ENCODE data around the gene ARID1A. TPM values are rescaled to one million over a fixed set of nuclear protein-coding genes. Genes with fewer than 3 reads are reported as not detected.

ARID1A gene
- total and polyA plus RNA-seq, 9 of the 15 experiments (the other 6 are each of a cell fraction or from before 2014, with no cell fraction given): 8.3 to 88.3 (median 22.5) TPM

DNA sequence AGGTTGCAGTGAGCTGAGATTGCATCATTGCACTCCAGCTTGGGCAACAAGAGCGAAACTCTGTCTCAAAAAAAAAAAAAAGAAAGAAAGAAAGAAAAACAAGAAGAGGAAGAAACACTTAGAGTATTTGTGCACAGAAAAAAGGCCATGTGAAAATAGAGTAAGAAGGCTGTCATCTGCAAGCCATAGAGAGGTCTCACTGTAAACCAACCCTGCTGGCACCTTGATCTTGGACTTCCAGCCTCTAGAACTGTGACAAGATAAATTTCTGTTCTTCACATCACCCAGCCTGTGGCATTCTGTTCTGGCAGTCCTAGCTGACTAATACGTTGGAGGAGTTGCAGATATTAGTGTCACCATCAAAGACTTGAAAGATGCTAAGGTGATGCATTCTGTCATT is 118.6 kb downstream of the ARID1A start (continued):
- TF ChIP-seq RFX5 (IDR thresholded peaks at IDR 0.05; ENCODE audit: low read depth, low read length): no peak

DNA sequence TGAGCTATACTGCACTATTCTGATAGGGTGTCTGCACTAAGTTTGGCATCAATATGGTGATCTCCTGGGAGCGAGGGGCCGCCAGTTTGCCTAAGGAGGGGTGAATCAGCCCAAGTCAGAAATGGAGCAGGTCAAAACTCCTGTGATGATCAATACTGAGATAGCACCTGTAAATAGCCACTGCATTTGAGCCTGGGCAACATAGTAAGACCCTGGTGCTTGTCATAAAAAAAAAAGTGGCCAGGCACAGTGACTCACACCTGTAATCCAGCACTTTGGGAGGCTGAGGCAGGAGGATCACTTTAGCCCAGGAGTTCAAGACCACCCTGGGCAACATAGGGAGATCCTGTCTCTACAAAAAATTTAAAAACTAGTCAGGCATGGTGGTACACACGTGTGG is 119.1 kb downstream of the ARID1A start:
- Histone ChIP-seq H3K36me3 (ENCODE audit: control insufficient read depth, insufficient read depth, low read length) (no peaks in the 10 kb centered on the region), H3K4me3 (no peak overlapping the region), H3K4me2 (ENCODE audit: insufficient read depth, low read length) (no peak overlapping the region), H3K27ac (ENCODE audit: extremely low read depth, low read depth, low read length) (no peak overlapping the region), H3K27me3 (ENCODE audit: control insufficient read depth in 2 of 2, insufficient read depth in 2 of 2, low read length in 2 of 2) (no peaks in the 10 kb centered on the region), H3K9me1 (ENCODE audit: control insufficient read depth, insufficient read depth, low read length) (no peaks in the 10 kb centered on the region), H3K9ac (ENCODE audit: insufficient read depth in 1 of 2, low read depth in 2 of 2, low read length in 2 of 2) (no peak overlapping the region), H2AFZ (ENCODE audit: low read depth, low read length) (no peak overlapping the region), H4K20me1 (replicated peaks; ENCODE audit: control insufficient read depth, insufficient read depth, low read length) (no peaks in the 10 kb centered on the region), H3K79me2 (ENCODE audit: control insufficient read depth, insufficient read depth, low read length) (no peaks in the 10 kb centered on the region), H3K4me1 (replicated peaks in 1 of 2; ENCODE audit: control insufficient read depth in 2 of 2, insufficient read depth in 2 of 2, low read length in 2 of 2) (no peaks in the 10 kb centered on the region; a peak in 1 of 5 replicates), H3K9me3 (replicated peaks; ENCODE audit: control insufficient read depth, insufficient read depth, low read depth, low read length) (no peaks in the 10 kb centered on the region)
- FAIRE-seq: no peak
- BruUV-seq (replicated peaks): no TSS peak
- intact Hi-C loops (cut with micrococcal nuclease): loop anchor here (5.0 kb wide), 1 partner anchor 62 kb away; no protein-coding TSS in a partner anchor
- no peak for TF ChIP-seq RBM17 (IDR thresholded peaks at IDR 0.05; ENCODE audit: borderline replicate concordance, low read depth, low read length)
- TF ChIP-seq ZNF121 (CRISPR knock-in tag; conservative IDR thresholded peaks at IDR 0.05): peak; percentile 86
- WGBS (ENCODE audit: insufficient coverage, low coverage, missing lambda C conversion rate): 28% methylated on average over 3 of the region's 3 CpGs
- ATAC-seq: no peak
- ChIA-PET POLR2A (interaction anchor here (0.6 to 1.6 kb wide), 2 partner anchors 50 to 852 kb away, joined by 3 read pairs; no protein-coding TSS in a partner anchor), CTCF (ENCODE audit: low intra/inter-chr PET ratio) (no interaction called here)
- in situ Hi-C loops (cut with MboI): no loop called here
- DNase-seq (ENCODE audit: extremely low read depth in 1 of 4, low spot score in 3 of 4): no peak

DNA sequence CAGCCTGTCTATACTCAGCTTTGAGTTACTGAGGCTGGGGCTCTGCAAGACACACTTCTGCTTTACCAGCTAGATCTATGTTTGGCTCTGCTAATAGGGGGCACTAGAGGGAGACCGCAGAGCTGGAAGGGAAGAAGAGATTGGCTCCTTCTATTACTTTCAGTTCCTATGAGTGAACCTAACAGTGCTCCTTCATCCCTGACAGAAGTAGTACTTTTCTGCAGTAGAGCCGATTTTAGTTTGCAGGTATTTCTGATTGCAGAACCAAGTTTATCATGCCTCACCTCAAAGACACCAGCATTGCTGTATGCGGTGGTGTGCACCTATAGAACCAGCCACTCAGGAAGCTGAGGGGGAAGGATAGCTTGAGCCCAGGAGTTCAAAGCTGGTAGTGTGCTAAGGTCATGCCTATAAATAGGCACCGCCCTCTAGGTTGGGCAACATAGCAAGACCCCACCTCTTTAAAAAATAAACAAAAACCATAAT is 125.0 kb downstream of the ARID1A start:
- WGBS (ENCODE audit: insufficient coverage, low coverage, missing lambda C conversion rate): 34% methylated on average over 4 of the region's 4 CpGs
- Histone ChIP-seq H3K79me2 (ENCODE audit: control insufficient read depth, insufficient read depth, low read length) (no peaks in the 10 kb centered on the region), H3K9me3 (replicated peaks; ENCODE audit: control insufficient read depth, insufficient read depth, low read depth, low read length) (no peaks in the 10 kb centered on the region), H2AFZ (ENCODE audit: low read depth, low read length) (peak overlapping the region; percentile 72), H3K27ac (ENCODE audit: extremely low read depth, low read depth, low read length) (no peak overlapping the region), H3K4me3 (no peak overlapping the region), H3K4me2 (ENCODE audit: insufficient read depth, low read length) (peak overlapping the region; percentile 38; the same call in 1 of the 2 replicates), H3K36me3 (ENCODE audit: control insufficient read depth, insufficient read depth, low read length) (no peaks in the 10 kb centered on the region), H3K9ac (ENCODE audit: insufficient read depth in 1 of 2, low read depth in 2 of 2, low read length in 2 of 2) (no peak overlapping the region), H3K4me1 (replicated peaks in 1 of 2; ENCODE audit: control insufficient read depth in 2 of 2, insufficient read depth in 2 of 2, low read length in 2 of 2) (peaks cover 7% of the 10 kb centered on the region in 2 experiments), H3K27me3 (ENCODE audit: control insufficient read depth in 2 of 2, insufficient read depth in 2 of 2, low read length in 2 of 2) (no peaks in the 10 kb centered on the region), H4K20me1 (replicated peaks; ENCODE audit: control insufficient read depth, insufficient read depth, low read length) (no peaks in the 10 kb centered on the region), H3K9me1 (ENCODE audit: control insufficient read depth, insufficient read depth, low read length) (no peaks in the 10 kb centered on the region)
- BruUV-seq (replicated peaks): no TSS peak
- ChIA-PET POLR2A (interaction anchor here (0.5 to 1.5 kb wide), 7 partner anchors 9 to 227 kb away, joined by 3 to 5 read pairs (median 3); no protein-coding TSS in a partner anchor), CTCF (ENCODE audit: low intra/inter-chr PET ratio) (no interaction called here)
- DNase-seq (ENCODE audit: extremely low read depth in 1 of 4, low spot score in 3 of 4) (peak in 3 of 4 experiments; percentile 26 to 45 (median 44)), FAIRE-seq (peak; percentile 35), ATAC-seq (peak; percentile 89)
- intact Hi-C loops (cut with micrococcal nuclease) (no loop called here), in situ Hi-C loops (cut with MboI) (no loop called here)
- no peak for TF ChIP-seq DDX20 (tag; IDR thresholded peaks at IDR 0.05; ENCODE audit: low read depth)
- TF ChIP-seq, protein P1, sequence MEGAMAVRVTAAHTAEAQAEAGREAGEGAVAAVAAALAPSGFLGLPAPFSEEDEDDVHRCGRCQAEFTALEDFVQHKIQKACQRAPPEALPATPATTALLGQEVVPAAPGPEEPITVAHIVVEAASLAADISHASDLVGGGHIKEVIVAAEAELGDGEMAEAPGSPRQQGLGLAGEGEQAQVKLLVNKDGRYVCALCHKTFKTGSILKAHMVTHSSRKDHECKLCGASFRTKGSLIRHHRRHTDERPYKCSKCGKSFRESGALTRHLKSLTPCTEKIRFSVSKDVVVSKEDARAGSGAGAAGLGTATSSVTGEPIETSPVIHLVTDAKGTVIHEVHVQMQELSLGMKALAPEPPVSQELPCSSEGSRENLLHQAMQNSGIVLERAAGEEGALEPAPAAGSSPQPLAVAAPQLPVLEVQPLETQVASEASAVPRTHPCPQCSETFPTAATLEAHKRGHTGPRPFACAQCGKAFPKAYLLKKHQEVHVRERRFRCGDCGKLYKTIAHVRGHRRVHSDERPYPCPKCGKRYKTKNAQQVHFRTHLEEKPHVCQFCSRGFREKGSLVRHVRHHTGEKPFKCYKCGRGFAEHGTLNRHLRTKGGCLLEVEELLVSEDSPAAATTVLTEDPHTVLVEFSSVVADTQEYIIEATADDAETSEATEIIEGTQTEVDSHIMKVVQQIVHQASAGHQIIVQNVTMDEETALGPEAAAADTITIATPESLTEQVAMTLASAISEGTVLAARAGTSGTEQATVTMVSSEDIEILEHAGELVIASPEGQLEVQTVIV (CRISPR knock-in tag; IDR thresholded peaks at IDR 0.05; ENCODE audit: borderline replicate concordance): no peak
- peak; percentile 65; the same call in 1 of the 2 replicates for TF ChIP-seq SPI1 (IDR thresholded peaks at IDR 0.05; ENCODE audit: borderline replicate concordance, low read depth, low read length)
- TF ChIP-seq ZNF778 (CRISPR knock-in tag; IDR thresholded peaks at IDR 0.05): no peak
- no peak for TF ChIP-seq STAT5B (CRISPR knock-in tag; IDR thresholded peaks at IDR 0.05)
- no peak for TF ChIP-seq PYGO2 (tag; IDR thresholded peaks at IDR 0.05)
- TF ChIP-seq SMARCA4 (IDR thresholded peaks at IDR 0.05): peak; percentile 48; the same call in 1 of the 2 replicates
- no peak for TF ChIP-seq CC2D1A (IDR thresholded peaks at IDR 0.05)
- 0 out of 2 replicates have a peak, but pooled peaks have one; percentile 45 for TF ChIP-seq CBFB (CRISPR knock-in tag; IDR thresholded peaks at IDR 0.05)

All from K562 (cell line).